Measurements from ENCODE around the gene TCFL5. TPM values are rescaled to one million over a fixed set of nuclear protein-coding genes. Genes with fewer than 3 reads are reported as not detected.

Gene TCFL5
- total and polyA plus RNA-seq, 10 of the 15 experiments (the other 5 are each of a cell fraction or from before 2014, with no cell fraction given): 0.48 to 8.1 (median 3.8) TPM

DNA sequence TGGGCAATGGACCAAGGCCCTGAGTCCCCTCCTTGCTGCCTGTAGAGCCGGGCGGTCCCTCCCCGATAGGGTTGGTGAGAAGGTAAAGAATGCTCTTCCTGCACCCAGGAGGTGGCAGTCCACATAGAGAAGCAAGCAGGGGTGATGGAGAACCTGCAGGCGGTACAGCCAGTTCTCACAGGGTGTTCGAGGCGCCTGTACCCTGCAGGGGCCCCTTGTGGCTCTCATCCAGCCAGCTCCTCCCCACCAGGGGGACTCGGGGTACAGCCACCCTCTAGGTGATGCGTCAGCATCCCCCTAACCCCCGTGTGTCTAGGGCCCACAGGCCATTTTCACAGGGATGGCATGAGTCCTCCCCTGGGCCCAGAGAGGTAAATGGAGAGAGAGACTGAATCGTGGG, 49.9 kb downstream of the TCFL5 start:
- SMC1A ChIA-PET (ENCODE audit: uncharacterized antibody, unreplicated experiment): no interaction called here
- Histone ChIP-seq H3K4me2 (ENCODE audit: control insufficient read depth, insufficient read depth) (no peak overlapping the region), H3K27me3 (replicated peaks in 1 of 2; ENCODE audit: control insufficient read depth in 2 of 2, insufficient read depth in 2 of 2, low read length in 1 of 2) (peaks cover 1 to 8% of the 10 kb centered on the region in 2 experiments; a peak in 2 of 4 replicates), H3K79me2 (ENCODE audit: control insufficient read depth, insufficient read depth, low read length) (peaks cover 7% of the 10 kb centered on the region), H3K4me3 (no peak overlapping the region), H2AFZ (ENCODE audit: control insufficient read depth, low read depth, low read length) (no peak overlapping the region), H3K36me3 (ENCODE audit: control insufficient read depth in 2 of 2, insufficient read depth in 2 of 2, low read length in 1 of 2) (peaks cover 12 to 35% of the 10 kb centered on the region in 2 experiments; a peak in 3 of 4 replicates), H3K27ac (ENCODE audit: control insufficient read depth, insufficient read depth) (no peak overlapping the region), H3K9ac (ENCODE audit: control insufficient read depth, insufficient read depth, low read length) (no peak overlapping the region), H3K9me3 (replicated peaks; ENCODE audit: control insufficient read depth, insufficient read depth, low read length) (no peaks in the 10 kb centered on the region), H4K20me1 (ENCODE audit: control insufficient read depth, insufficient read depth) (no peaks in the 10 kb centered on the region), H3K4me1 (ENCODE audit: control insufficient read depth, insufficient read depth, low read length) (peaks cover 9% of the 10 kb centered on the region)
- intact Hi-C loops (cut with micrococcal nuclease; ENCODE audit: unreplicated experiment): no loop called here
- CTCF ChIA-PET: no interaction called here
- RAD21 ChIA-PET (ENCODE audit: unreplicated experiment): no interaction called here
- 93% methylated on average over 9 of the region's 10 CpGs for WGBS (ENCODE audit: insufficient coverage, insufficient replicate concordance, low lambda C conversion rate, missing lambda C conversion rate)
- FAIRE-seq (no peak), DNase-seq (ENCODE audit: low read depth, low spot score) (no peak), ATAC-seq (no peak)
- in situ Hi-C loops (cut with MboI): no loop called here
- TF ChIP-seq, protein P1, sequence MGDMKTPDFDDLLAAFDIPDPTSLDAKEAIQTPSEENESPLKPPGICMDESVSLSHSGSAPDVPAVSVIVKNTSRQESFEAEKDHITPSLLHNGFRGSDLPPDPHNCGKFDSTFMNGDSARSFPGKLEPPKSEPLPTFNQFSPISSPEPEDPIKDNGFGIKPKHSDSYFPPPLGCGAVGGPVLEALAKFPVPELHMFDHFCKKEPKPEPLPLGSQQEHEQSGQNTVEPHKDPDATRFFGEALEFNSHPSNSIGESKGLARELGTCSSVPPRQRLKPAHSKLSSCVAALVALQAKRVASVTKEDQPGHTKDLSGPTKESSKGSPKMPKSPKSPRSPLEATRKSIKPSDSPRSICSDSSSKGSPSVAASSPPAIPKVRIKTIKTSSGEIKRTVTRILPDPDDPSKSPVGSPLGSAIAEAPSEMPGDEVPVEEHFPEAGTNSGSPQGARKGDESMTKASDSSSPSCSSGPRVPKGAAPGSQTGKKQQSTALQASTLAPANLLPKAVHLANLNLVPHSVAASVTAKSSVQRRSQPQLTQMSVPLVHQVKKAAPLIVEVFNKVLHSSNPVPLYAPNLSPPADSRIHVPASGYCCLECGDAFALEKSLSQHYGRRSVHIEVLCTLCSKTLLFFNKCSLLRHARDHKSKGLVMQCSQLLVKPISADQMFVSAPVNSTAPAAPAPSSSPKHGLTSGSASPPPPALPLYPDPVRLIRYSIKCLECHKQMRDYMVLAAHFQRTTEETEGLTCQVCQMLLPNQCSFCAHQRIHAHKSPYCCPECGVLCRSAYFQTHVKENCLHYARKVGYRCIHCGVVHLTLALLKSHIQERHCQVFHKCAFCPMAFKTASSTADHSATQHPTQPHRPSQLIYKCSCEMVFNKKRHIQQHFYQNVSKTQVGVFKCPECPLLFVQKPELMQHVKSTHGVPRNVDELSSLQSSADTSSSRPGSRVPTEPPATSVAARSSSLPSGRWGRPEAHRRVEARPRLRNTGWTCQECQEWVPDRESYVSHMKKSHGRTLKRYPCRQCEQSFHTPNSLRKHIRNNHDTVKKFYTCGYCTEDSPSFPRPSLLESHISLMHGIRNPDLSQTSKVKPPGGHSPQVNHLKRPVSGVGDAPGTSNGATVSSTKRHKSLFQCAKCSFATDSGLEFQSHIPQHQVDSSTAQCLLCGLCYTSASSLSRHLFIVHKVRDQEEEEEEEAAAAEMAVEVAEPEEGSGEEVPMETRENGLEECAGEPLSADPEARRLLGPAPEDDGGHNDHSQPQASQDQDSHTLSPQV (IDR thresholded peaks at IDR 0.05): no peak
- no peak for TF ChIP-seq STAT3 (IDR thresholded peaks at IDR 0.05; ENCODE audit: low read depth, low read length)
- no peak for TF ChIP-seq RFX5 (IDR thresholded peaks at IDR 0.05; ENCODE audit: low read depth, low read length)
- TF ChIP-seq CREM (IDR thresholded peaks at IDR 0.05; ENCODE audit: low read depth): no peak
- TF ChIP-seq, protein P2, sequence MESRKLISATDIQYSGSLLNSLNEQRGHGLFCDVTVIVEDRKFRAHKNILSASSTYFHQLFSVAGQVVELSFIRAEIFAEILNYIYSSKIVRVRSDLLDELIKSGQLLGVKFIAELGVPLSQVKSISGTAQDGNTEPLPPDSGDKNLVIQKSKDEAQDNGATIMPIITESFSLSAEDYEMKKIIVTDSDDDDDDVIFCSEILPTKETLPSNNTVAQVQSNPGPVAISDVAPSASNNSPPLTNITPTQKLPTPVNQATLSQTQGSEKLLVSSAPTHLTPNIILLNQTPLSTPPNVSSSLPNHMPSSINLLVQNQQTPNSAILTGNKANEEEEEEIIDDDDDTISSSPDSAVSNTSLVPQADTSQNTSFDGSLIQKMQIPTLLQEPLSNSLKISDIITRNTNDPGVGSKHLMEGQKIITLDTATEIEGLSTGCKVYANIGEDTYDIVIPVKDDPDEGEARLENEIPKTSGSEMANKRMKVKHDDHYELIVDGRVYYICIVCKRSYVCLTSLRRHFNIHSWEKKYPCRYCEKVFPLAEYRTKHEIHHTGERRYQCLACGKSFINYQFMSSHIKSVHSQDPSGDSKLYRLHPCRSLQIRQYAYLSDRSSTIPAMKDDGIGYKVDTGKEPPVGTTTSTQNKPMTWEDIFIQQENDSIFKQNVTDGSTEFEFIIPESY (IDR thresholded peaks at IDR 0.05): no peak
- no peak for TF ChIP-seq MYB (IDR thresholded peaks at IDR 0.05; ENCODE audit: borderline replicate concordance, low read depth, low read length)
- TF ChIP-seq TARDBP (IDR thresholded peaks at IDR 0.05; ENCODE audit: borderline replicate concordance): no peak
- TF ChIP-seq ZSCAN29 (IDR thresholded peaks at IDR 0.05): no peak
- TF ChIP-seq CBFB (IDR thresholded peaks at IDR 0.05; ENCODE audit: low read depth): no peak
- no peak for TF ChIP-seq ZZZ3 (IDR thresholded peaks at IDR 0.05; ENCODE audit: control insufficient read depth, insufficient read length, low read depth)
- TF ChIP-seq NBN (IDR thresholded peaks at IDR 0.05): no peak
- no peak for TF ChIP-seq SRF (IDR thresholded peaks at IDR 0.05; ENCODE audit: low read depth in 2 of 2, low read length in 2 of 2)
- TF ChIP-seq SP1 (IDR thresholded peaks at IDR 0.05; ENCODE audit: low read depth, low read length): no peak
- no peak for TF ChIP-seq JUND (IDR thresholded peaks at IDR 0.05; ENCODE audit: low read depth, low read length)
- TF ChIP-seq, protein P3, sequence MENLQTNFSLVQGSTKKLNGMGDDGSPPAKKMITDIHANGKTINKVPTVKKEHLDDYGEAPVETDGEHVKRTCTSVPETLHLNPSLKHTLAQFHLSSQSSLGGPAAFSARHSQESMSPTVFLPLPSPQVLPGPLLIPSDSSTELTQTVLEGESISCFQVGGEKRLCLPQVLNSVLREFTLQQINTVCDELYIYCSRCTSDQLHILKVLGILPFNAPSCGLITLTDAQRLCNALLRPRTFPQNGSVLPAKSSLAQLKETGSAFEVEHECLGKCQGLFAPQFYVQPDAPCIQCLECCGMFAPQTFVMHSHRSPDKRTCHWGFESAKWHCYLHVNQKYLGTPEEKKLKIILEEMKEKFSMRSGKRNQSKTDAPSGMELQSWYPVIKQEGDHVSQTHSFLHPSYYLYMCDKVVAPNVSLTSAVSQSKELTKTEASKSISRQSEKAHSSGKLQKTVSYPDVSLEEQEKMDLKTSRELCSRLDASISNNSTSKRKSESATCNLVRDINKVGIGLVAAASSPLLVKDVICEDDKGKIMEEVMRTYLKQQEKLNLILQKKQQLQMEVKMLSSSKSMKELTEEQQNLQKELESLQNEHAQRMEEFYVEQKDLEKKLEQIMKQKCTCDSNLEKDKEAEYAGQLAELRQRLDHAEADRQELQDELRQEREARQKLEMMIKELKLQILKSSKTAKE (IDR thresholded peaks at IDR 0.05; ENCODE audit: low read depth, poor library complexity, severe bottlenecking): no peak
- no TSS peak for BruUV-seq (replicated peaks)
- POLR2A ChIA-PET: no interaction called here
